GM12873 (cell line): ENCODE data around the gene CASP2.

Source experiments
- CTCF ChIP-seq: IDR thresholded peaks from 2 replicates; pipeline ENCODE4 v1.5.1; 2012; ENCODE audit warnings: low read depth, mild to moderate bottlenecking, moderate library complexity, low read length, control low read depth; ENCODE audit not compliant: insufficient read depth; ENCODE audit errors: missing control alignments

CASP2 gene

GRCh38 chr7:143288836-143289235 is 685 bp downstream of the CASP2 start:
- TF ChIP-seq CTCF, result no peak

- no peak for TF ChIP-seq CTCF
These were observed 1.3 kb downstream of the CASP2 start for GRCh38 chr7:143289421-143289820.

GRCh38 chr7:143290293-143290692 is 2.1 kb downstream of the CASP2 start:
- TF ChIP-seq CTCF, result no peak

- TF ChIP-seq CTCF, result no peak
These were observed 4.7 kb downstream of the CASP2 start for GRCh38 chr7:143292876-143293275.

- no peak for TF ChIP-seq CTCF
These were observed 7.7 kb downstream of the CASP2 start for GRCh38 chr7:143295870-143296269.

GRCh38 chr7:143296686-143297085 is 8.5 kb downstream of the CASP2 start:
- TF ChIP-seq CTCF, result no peak

- no peak for TF ChIP-seq CTCF
These were observed 11.2 kb downstream of the CASP2 start for GRCh38 chr7:143299346-143299745.
